ENCODE data around the gene KLHL7. TPM values are rescaled to one million over a fixed set of nuclear protein-coding genes. Genes with fewer than 3 reads are reported as not detected.

The KLHL7 gene
- polyA plus RNA-seq, 1 donor from 2014 or later: 198 TPM

DNA sequence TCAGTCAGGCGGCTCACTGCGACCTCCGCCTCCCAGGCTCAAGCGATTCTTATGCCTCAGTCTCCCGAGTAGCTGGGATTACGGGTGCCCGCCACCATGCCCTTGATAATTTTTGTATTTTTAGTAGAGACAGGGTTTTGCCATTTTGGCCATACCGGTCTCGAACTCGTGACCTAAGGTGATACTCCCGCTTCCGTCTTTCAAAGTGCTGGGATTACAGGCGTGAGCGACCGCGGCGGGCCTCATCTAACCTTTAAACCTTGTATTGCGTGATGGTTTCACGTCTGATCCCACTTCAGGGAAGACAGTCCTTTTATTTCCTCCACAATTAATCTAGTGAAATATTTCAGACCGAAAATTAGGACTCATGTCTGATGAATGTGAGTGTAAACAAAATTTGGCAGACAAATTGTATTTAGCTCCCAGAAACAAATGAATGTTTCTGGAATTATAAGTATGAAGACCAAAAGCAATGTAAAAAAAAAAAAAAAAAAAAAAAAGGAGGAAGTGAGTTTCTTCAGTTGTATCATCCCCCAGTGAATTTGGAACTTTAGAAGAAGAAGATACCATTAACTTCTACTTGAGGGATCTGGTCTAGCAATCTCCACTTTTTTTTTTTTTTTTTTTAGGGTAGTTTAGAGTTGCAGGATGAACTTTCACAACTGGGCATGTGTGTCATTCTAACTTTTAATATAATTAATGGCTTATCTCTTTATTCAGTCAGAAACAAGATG, 77.9 kb downstream of the KLHL7 start:
- Histone ChIP-seq H3K9me3 (ENCODE audit: low read length) (no peaks in the 10 kb centered on the region), H3K27ac (ENCODE audit: low read length) (no peak overlapping the region), H3K27me3 (ENCODE audit: insufficient read depth, low read depth, low read length) (no peaks in the 10 kb centered on the region), H3K4me3 (ENCODE audit: low read length) (peak overlapping the region; percentile 86), H3K9ac (ENCODE audit: low read length) (no peak overlapping the region), H3K79me2 (replicated peaks; ENCODE audit: insufficient read depth, low read length) (peaks cover 37% of the 10 kb centered on the region), H3K9me2 (ENCODE audit: insufficient read depth, low read length) (no peaks in the 10 kb centered on the region), H4K20me1 (ENCODE audit: insufficient read depth) (no peaks in the 10 kb centered on the region), H3K4me2 (ENCODE audit: low read length) (peak overlapping the region; percentile 64), H3F3A (ENCODE audit: insufficient read depth, low read length, poor library complexity, severe bottlenecking) (peaks cover 4% of the 10 kb centered on the region), H2AFZ (ENCODE audit: low read depth, low read length) (no peak overlapping the region), H3K36me3 (ENCODE audit: insufficient read depth, low read length) (no peaks in the 10 kb centered on the region)
- TF ChIP-seq TAF1 (IDR thresholded peaks at IDR 0.05; ENCODE audit: low read depth) (no peak), EZH2 (IDR thresholded peaks at IDR 0.05; ENCODE audit: borderline replicate concordance, insufficient read depth, low read length, poor library complexity, severe bottlenecking) (no peak), REST (IDR thresholded peaks at IDR 0.05; ENCODE audit: borderline replicate concordance) (no peak), POLR2AphosphoS5 (IDR thresholded peaks at IDR 0.05) (no peak), EP300 (conservative IDR thresholded peaks at IDR 0.05; ENCODE audit: poor library complexity, severe bottlenecking) (no peak), RAD21 (conservative IDR thresholded peaks at IDR 0.05) (no peak), SMC3 (conservative IDR thresholded peaks at IDR 0.05; ENCODE audit: poor library complexity) (no peak), MXI1 (conservative IDR thresholded peaks at IDR 0.05; ENCODE audit: poor library complexity, severe bottlenecking) (no peak), CTCF (IDR thresholded peaks at IDR 0.05; ENCODE audit: poor library complexity, severe bottlenecking) (no peak)

GRCh38 chr7:23184291-23184690, 78.7 kb downstream of the KLHL7 start:
- no peaks in the 10 kb centered on the region for H3K9me2 ChIP-seq (ENCODE audit: insufficient read depth, low read length)
- no peaks in the 10 kb centered on the region for H3K36me3 ChIP-seq (ENCODE audit: insufficient read depth, low read length)
- peak overlapping the region; percentile 31 for H3K4me2 ChIP-seq (ENCODE audit: low read length)
- H3K9ac ChIP-seq (ENCODE audit: low read length): no peak overlapping the region
- no peaks in the 10 kb centered on the region for H4K20me1 ChIP-seq (ENCODE audit: insufficient read depth)
- no peak overlapping the region for H2AFZ ChIP-seq (ENCODE audit: low read depth, low read length)
- TF ChIP-seq TAF1 (IDR thresholded peaks at IDR 0.05; ENCODE audit: low read depth): no peak
- no peak for TF ChIP-seq RAD21 (conservative IDR thresholded peaks at IDR 0.05)
- no peak for TF ChIP-seq MXI1 (conservative IDR thresholded peaks at IDR 0.05; ENCODE audit: poor library complexity, severe bottlenecking)
- TF ChIP-seq EP300 (conservative IDR thresholded peaks at IDR 0.05; ENCODE audit: poor library complexity, severe bottlenecking): no peak
- no peak for TF ChIP-seq SMC3 (conservative IDR thresholded peaks at IDR 0.05; ENCODE audit: poor library complexity)
- TF ChIP-seq REST (IDR thresholded peaks at IDR 0.05; ENCODE audit: borderline replicate concordance): no peak
- H3K9me3 ChIP-seq (ENCODE audit: low read length): no peaks in the 10 kb centered on the region
- no peaks in the 10 kb centered on the region for H3K27me3 ChIP-seq (ENCODE audit: insufficient read depth, low read depth, low read length)
- H3K79me2 ChIP-seq (replicated peaks; ENCODE audit: insufficient read depth, low read length): peaks cover 43% of the 10 kb centered on the region
- peaks cover 4% of the 10 kb centered on the region for H3F3A ChIP-seq (ENCODE audit: insufficient read depth, low read length, poor library complexity, severe bottlenecking)
- no peak overlapping the region for H3K27ac ChIP-seq (ENCODE audit: low read length)
- H3K4me3 ChIP-seq (ENCODE audit: low read length): peak overlapping the region; percentile 86

All from neural cell (in vitro differentiated cells).